Right lobe of liver (tissue), 4 donors: ENCODE results near the gene ERN1.

Experiments
- POLR2A ChIP-seq: fragments of 450-650 bp; IDR thresholded peaks from one replicate; pipeline ENCODE4 v1.6.1; 2017; ENCODE audit warnings: antibody characterized with exemption, mild to moderate bottlenecking
- TF ChIP-seq, protein P1 (sequence below), 4 donors: fragments of 200-600 bp in 3 of 4; fragments of 450-650 bp in 1 of 4; IDR thresholded peaks; one replicate each; pipeline versions ENCODE4 v1.5.1 to v1.8.0; 2016 to 2022; ENCODE audit warnings: antibody characterized with exemption in 4 of 4, mild to moderate bottlenecking in 2 of 4
- donor health status: DM: no; HTN: no; CAD: no.
- donor health status: DM: no; HTN: no; CAD: no.
- donor health status: DM: no; HTN: yes; CAD: no.

GRCh38 chr17:64091116-64091515 lies 38.8 kb downstream of the ERN1 start:
- TF ChIP-seq, protein P1, sequence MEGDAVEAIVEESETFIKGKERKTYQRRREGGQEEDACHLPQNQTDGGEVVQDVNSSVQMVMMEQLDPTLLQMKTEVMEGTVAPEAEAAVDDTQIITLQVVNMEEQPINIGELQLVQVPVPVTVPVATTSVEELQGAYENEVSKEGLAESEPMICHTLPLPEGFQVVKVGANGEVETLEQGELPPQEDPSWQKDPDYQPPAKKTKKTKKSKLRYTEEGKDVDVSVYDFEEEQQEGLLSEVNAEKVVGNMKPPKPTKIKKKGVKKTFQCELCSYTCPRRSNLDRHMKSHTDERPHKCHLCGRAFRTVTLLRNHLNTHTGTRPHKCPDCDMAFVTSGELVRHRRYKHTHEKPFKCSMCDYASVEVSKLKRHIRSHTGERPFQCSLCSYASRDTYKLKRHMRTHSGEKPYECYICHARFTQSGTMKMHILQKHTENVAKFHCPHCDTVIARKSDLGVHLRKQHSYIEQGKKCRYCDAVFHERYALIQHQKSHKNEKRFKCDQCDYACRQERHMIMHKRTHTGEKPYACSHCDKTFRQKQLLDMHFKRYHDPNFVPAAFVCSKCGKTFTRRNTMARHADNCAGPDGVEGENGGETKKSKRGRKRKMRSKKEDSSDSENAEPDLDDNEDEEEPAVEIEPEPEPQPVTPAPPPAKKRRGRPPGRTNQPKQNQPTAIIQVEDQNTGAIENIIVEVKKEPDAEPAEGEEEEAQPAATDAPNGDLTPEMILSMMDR (IDR thresholded peaks at IDR 0.05) = no peak
- TF ChIP-seq POLR2A = no peak
